Amniotic epithelial cell (primary cell): ENCODE measurements around the gene CLCNKB.

Experiments
- DNase-seq: peaks from one replicate; pipeline ENCODE4 v3.0.0-alpha.2; 2010; ENCODE audit warnings: low read depth

The CLCNKB gene

GRCh38 chr1:16095447-16095846, 51.9 kb downstream of the CLCNKB start:
- no peak for DNase-seq

- DNase-seq = no peak
These were observed 55.8 kb downstream of the CLCNKB start for GRCh38 chr1:16099412-16099811.

GRCh38 chr1:16101623-16102022, 58.0 kb downstream of the CLCNKB start:
- DNase-seq = peak; percentile 77
